HepG2 (cell line): ENCODE data around the gene NRG3. TPM values are rescaled to one million over a fixed set of nuclear protein-coding genes. Genes with fewer than 3 reads are reported as not detected.

Experiments used
- ATAC-seq: fragments of 200-7000 bp; cut with Tn5 transposase; 3 replicates; pipeline ENCODE4 v1.9.1; 2020; ENCODE audit warnings: mild to moderate bottlenecking, moderate library complexity
- BruUV-seq: library from RNA; stranded (reverse); fragments of 400-500 nt; replicated peaks from 2 replicates; lab custom pipeline; 2021; lab: Mats Ljungman, UMichigan
- CTCF ChIA-PET: fragments of 300-600 bp; formaldehyde crosslinking; extraction: SDS; loops from one replicate; lab custom pipeline; 2021; ENCODE audit warnings: low total read pairs, inconsistent platforms, low intra/inter-chr PET ratio; lab: Yijun Ruan, JAX
- POLR2A ChIA-PET: fragments of 350-600 bp; sonication (Branson Sonifier 250); formaldehyde crosslinking; loops from one replicate; lab custom pipeline; 2020; ENCODE audit warnings: antibody characterized with exemption, inconsistent platforms; lab: Yijun Ruan, JAX
- DNase-seq: peaks from one replicate; pipeline ENCODE4 v3.0.0-alpha.2; 2015; ENCODE audit warnings: low spot score
- FAIRE-seq: peaks from 3 replicates; lab custom pipeline; 2011; peaks lifted over from hg19 to GRCh38; lab: Jason Lieb, UNC
- H2AFZ ChIP-seq: one replicate; pipeline ENCODE4 v1.6.1; 2011; ENCODE audit warnings: low read length, inconsistent platforms
- H3K27ac ChIP-seq: fragments of 300-600 bp; 3 replicates; pipeline ENCODE4 v1.8.0; 2011; ENCODE audit warnings: mixed run types, mild to moderate bottlenecking, mixed read lengths, low read length, inconsistent platforms; ENCODE audit not compliant: insufficient read depth; ENCODE audit errors: extremely low read length
- H3K27me3 ChIP-seq, 2 experiments: fragments of 200-600 bp in 1 of 2; 2 replicates in 1 of 2; 3 replicates in 1 of 2; pipeline versions ENCODE4 v1.6.0 to v1.8.0; 2011; ENCODE audit warnings: low read length in 2 of 2, mild to moderate bottlenecking in 2 of 2, moderate library complexity in 2 of 2, inconsistent platforms in 1 of 2; ENCODE audit not compliant: insufficient read depth in 2 of 2, control insufficient read depth in 1 of 2
- H3K36me3 ChIP-seq, 2 experiments: fragments of 200-600 bp in 1 of 2; replicated peaks in 1 of 2; 2 replicates in 1 of 2; 3 replicates in 1 of 2; pipeline versions ENCODE4 v1.5.1 to v1.8.0; 2011; ENCODE audit warnings: low read length in 2 of 2, inconsistent platforms in 1 of 2; ENCODE audit not compliant: insufficient read depth in 2 of 2, control insufficient read depth in 1 of 2
- H3K4me1 ChIP-seq: 2 replicates; pipeline ENCODE4 v1.5.1; 2012; ENCODE audit warnings: low read length, inconsistent platforms; ENCODE audit not compliant: insufficient read depth
- H3K4me2 ChIP-seq: 2 replicates; pipeline ENCODE4 v1.6.0; 2011; ENCODE audit warnings: low read depth, low read length, inconsistent platforms
- H3K4me3 ChIP-seq, 3 experiments: fragments of 200-600 bp in 1 of 3; sonication (generic), shearing (Covaris generic) in 1 of 3; replicated peaks in 1 of 3; 2 replicates each; pipeline ENCODE4 v1.5.1; 2011 to 2016; ENCODE audit warnings: low read length in 3 of 3, inconsistent platforms in 2 of 3, low read depth in 2 of 3, mild to moderate bottlenecking in 2 of 3, control low read depth in 1 of 3, mixed read lengths in 1 of 3; ENCODE audit not compliant: insufficient read depth in 1 of 3
- H3K79me2 ChIP-seq: one replicate; pipeline ENCODE4 v1.6.1; 2011; ENCODE audit warnings: low read length, inconsistent platforms; ENCODE audit not compliant: insufficient read depth
- H3K9ac ChIP-seq: 2 replicates; pipeline ENCODE4 v1.6.0; 2011; ENCODE audit warnings: mild to moderate bottlenecking, low read depth, low read length, inconsistent platforms; ENCODE audit not compliant: insufficient read depth
- H3K9me3 ChIP-seq: 2 replicates; pipeline ENCODE4 v1.5.1; 2012; ENCODE audit warnings: mild to moderate bottlenecking, low read length
- H4K20me1 ChIP-seq: 2 replicates; pipeline ENCODE4 v1.6.0; 2011; ENCODE audit warnings: inconsistent platforms, mild to moderate bottlenecking, low read length, moderate library complexity; ENCODE audit not compliant: insufficient read depth
- ATM ChIP-seq: fragments of 450-650 bp; IDR thresholded peaks from 2 replicates; pipeline ENCODE4 v1.7.1; 2017; ENCODE audit warnings: mild to moderate bottlenecking, borderline replicate concordance
- MAFF ChIP-seq: IDR thresholded peaks from 2 replicates; pipeline ENCODE4 v1.6.1; 2011; ENCODE audit warnings: low read depth, low read length, improper control_type of control experiment
- MAFK ChIP-seq, 2 experiments: IDR thresholded peaks in 1 of 2; conservative IDR thresholded peaks in 1 of 2; 2 replicates each; pipeline ENCODE4 v1.6.1; 2011; ENCODE audit warnings: improper control_type of control experiment in 2 of 2, low read length in 2 of 2
- RFX5 ChIP-seq: IDR thresholded peaks from 2 replicates; pipeline ENCODE4 v1.6.1; 2011; ENCODE audit warnings: low read depth, low read length, improper control_type of control experiment
- SRSF1 ChIP-seq: fragments of 200-400 bp; formaldehyde crosslinking; optimal IDR thresholded peaks from 2 replicates; pipeline ENCODE3; 2017; ENCODE audit warnings: mild to moderate bottlenecking, low read depth, low read length, moderate library complexity
- ZFP37 ChIP-seq: sonication (generic); formaldehyde crosslinking; IDR thresholded peaks from 2 replicates; pipeline ENCODE4 v1.4.0; 2020; ENCODE audit warnings: missing genetic modification reagents, borderline replicate concordance
- ZNF101 ChIP-seq: sonication (generic); formaldehyde crosslinking; IDR thresholded peaks from 2 replicates; pipeline ENCODE4 v1.4.0; 2020; ENCODE audit warnings: mild to moderate bottlenecking, low read depth, missing genetic modification reagents, borderline replicate concordance
- ZNF224 ChIP-seq: sonication (generic); formaldehyde crosslinking; IDR thresholded peaks from 2 replicates; pipeline ENCODE4 v1.5.0; 2020; ENCODE audit warnings: mild to moderate bottlenecking, missing genetic modification reagents
- ZNF432 ChIP-seq: sonication (generic); formaldehyde crosslinking; IDR thresholded peaks from 2 replicates; pipeline ENCODE4 v1.5.0; 2020; ENCODE audit warnings: missing genetic modification reagents, mild to moderate bottlenecking, borderline replicate concordance
- WGBS: methylation state at CpG from one replicate; pipeline ENCODE4 v1.1.6; 2017; ENCODE audit warnings: low lambda C conversion rate; 5-methylcytosine and 5-hydroxymethylcytosine counted together
- in situ Hi-C: cut with HindIII; loops from 2 replicates; pipeline ENCODE4 v1.10.0; 2017; ENCODE audit warnings: low pct_unique_long_range_greater_than_20kb; ENCODE audit not compliant: extremely low pct_ligation_motif_present
- intact Hi-C: fragments of 100-400 bp; cut with micrococcal nuclease; formaldehyde crosslinking; loops from one replicate; pipeline ENCODE4 v1.10.0; 2022; ENCODE audit not compliant: unreplicated experiment
- polyA plus RNA-seq, 8 experiments: library from polyadenylated mRNA; depleted of rRNA in 3 of 8; stranded (reverse) in 7 of 8; unstranded in 1 of 8; fragments of >200 nt; fragmentation: Illumina TruSeq in 4 of 8; extraction: Trizol in 4 of 8; gene quantifications; 2 replicates each; pipeline versions ENCODE4 v1.2.1 to v1.2.3, GENCODE V29; 2011 to 2016; ENCODE audit warnings: low read depth in 4 of 8, missing spikeins in 1 of 8, mixed read lengths in 1 of 8; ENCODE audit not compliant: insufficient read depth in 1 of 8
- total RNA-seq, 5 experiments: library from RNA; depleted of rRNA; stranded (reverse); fragments of >200 nt; fragmentation: Illumina TruSeq; extraction: Trizol; gene quantifications; 2 replicates each; pipeline ENCODE4 v1.2.3, GENCODE V29; 2016; ENCODE audit warnings: low read depth in 1 of 5
- TF ChIP-seq, protein P1 (sequence below): sonication (generic); formaldehyde crosslinking; IDR thresholded peaks from 2 replicates; pipeline ENCODE4 v1.5.0; 2020; ENCODE audit warnings: missing genetic modification reagents
- TF ChIP-seq, protein P2 (sequence below): sonication (generic); formaldehyde crosslinking; IDR thresholded peaks from 2 replicates; pipeline ENCODE4 v1.8.0; 2022; ENCODE audit warnings: mild to moderate bottlenecking, missing genetic modification reagents, moderate library complexity
- TF ChIP-seq, protein P3 (sequence below): sonication (generic); formaldehyde crosslinking; IDR thresholded peaks from 2 replicates; pipeline ENCODE4 v1.9.0; 2021; ENCODE audit warnings: missing genetic modification reagents, borderline replicate concordance
- TF ChIP-seq, protein P4 (sequence below): sonication (generic); formaldehyde crosslinking; conservative IDR thresholded peaks from 2 replicates; pipeline ENCODE4 v1.8.0; 2022; ENCODE audit warnings: mild to moderate bottlenecking, moderate library complexity, missing genetic modification reagents

The NRG3 gene
- total and polyA plus RNA-seq, 2 of the 13 experiments (the other 11 are each of a cell fraction or from before 2014, with no cell fraction given) = not detected

DNA sequence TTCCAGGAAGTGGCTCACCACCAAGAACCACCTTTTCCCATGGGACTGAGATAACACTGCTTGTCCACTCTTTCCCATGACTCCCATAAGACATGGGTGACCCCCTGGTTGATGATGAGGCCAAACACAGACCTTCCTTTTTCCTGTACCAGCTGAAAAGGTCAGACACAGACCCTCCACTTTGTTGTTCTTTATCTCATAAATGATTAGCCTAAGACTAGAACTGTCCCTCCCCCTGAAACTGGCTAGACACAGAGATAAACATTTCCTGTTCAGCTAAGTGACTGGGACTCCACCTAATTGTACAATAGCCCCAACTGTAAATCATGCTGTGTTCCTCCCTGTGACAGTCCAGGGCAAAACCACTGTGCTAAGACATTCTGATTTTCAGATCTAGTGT, 8.2 kb upstream of the NRG3 start:
- H3K4me1 ChIP-seq = no peaks in the 10 kb centered on the region
- H3K4me3 ChIP-seq = no peak overlapping the region
- no peak overlapping the region for H3K27ac ChIP-seq
- BruUV-seq = no TSS peak
- in situ Hi-C loops = no loop called here
- H3K79me2 ChIP-seq = no peaks in the 10 kb centered on the region
- no peaks in the 10 kb centered on the region for H4K20me1 ChIP-seq
- POLR2A ChIA-PET = no interaction called here
- H3K27me3 ChIP-seq = no peaks in the 10 kb centered on the region
- H3K36me3 ChIP-seq = no peaks in the 10 kb centered on the region
- FAIRE-seq = no peak
- intact Hi-C loops = no loop called here
- TF ChIP-seq, protein P1, sequence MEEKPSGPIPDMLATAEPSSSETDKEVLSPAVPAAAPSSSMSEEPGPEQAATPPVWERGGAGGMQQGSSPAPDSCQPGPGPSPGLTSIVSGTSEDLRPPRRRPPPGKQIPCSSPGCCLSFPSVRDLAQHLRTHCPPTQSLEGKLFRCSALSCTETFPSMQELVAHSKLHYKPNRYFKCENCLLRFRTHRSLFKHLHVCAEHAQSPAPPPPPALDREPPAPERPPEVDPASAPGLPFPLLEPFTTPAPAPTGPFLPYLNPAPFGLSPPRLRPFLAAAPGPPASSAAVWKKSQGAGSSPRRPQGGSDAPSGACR (CRISPR knock-in tag) = no peak
- TF ChIP-seq SRSF1 = no peak
- TF ChIP-seq ZNF101 (CRISPR knock-in tag) = no peak
- TF ChIP-seq ZNF432 = no peak
- TF ChIP-seq, protein P2, sequence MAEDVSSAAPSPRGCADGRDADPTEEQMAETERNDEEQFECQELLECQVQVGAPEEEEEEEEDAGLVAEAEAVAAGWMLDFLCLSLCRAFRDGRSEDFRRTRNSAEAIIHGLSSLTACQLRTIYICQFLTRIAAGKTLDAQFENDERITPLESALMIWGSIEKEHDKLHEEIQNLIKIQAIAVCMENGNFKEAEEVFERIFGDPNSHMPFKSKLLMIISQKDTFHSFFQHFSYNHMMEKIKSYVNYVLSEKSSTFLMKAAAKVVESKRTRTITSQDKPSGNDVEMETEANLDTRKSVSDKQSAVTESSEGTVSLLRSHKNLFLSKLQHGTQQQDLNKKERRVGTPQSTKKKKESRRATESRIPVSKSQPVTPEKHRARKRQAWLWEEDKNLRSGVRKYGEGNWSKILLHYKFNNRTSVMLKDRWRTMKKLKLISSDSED (CRISPR knock-in tag) = no peak
- TF ChIP-seq, all 625 proteins: peak for 0
- no peak for ATAC-seq
- no peak for DNase-seq
- CTCF ChIA-PET = no interaction called here
- Histone ChIP-seq H3K4me2 (no peak overlapping the region), H2AFZ (no peak overlapping the region), H3K9me3 (peaks cover 59% of the 10 kb centered on the region), H3K9ac (no peak overlapping the region)

DNA sequence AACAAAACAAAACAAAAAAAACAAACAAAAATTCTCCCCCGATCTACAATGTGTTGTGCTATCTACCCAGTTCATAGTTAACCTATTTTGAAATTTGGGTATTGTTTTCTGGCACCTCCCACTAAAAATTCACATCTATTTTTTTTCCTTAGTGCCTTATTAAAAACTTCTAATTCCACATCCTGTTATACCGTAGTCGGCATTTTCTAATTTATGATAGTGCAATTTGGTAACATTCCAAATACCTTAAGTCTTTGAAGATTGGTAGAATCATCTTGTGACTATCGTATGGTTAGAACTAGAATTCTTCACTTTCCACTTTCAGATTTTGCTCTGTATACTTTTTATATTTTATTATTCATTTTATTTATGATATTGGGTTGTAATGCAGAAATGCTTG, 4.5 kb upstream of the NRG3 start:
- ATAC-seq = no peak
- no peak overlapping the region for H3K4me3 ChIP-seq
- H3K36me3 ChIP-seq = no peaks in the 10 kb centered on the region
- H4K20me1 ChIP-seq = no peaks in the 10 kb centered on the region
- H2AFZ ChIP-seq = no peak overlapping the region
- BruUV-seq = no TSS peak
- ChIA-PET CTCF (no interaction called here), POLR2A (no interaction called here)
- no peak overlapping the region for H3K4me2 ChIP-seq
- no peak for FAIRE-seq
- no peak overlapping the region for H3K27ac ChIP-seq
- DNase-seq = no peak
- no peaks in the 10 kb centered on the region for H3K27me3 ChIP-seq
- H3K9ac ChIP-seq = no peak overlapping the region
- 22% methylated on average over 4 of the region's 4 CpGs for WGBS
- no peaks in the 10 kb centered on the region for H3K4me1 ChIP-seq
- intact Hi-C loops (no loop called here), in situ Hi-C loops (no loop called here)
- H3K79me2 ChIP-seq = no peaks in the 10 kb centered on the region
- H3K9me3 ChIP-seq = peaks cover 36% of the 10 kb centered on the region
- no peak for TF ChIP-seq ATM
- TF ChIP-seq, protein P3, sequence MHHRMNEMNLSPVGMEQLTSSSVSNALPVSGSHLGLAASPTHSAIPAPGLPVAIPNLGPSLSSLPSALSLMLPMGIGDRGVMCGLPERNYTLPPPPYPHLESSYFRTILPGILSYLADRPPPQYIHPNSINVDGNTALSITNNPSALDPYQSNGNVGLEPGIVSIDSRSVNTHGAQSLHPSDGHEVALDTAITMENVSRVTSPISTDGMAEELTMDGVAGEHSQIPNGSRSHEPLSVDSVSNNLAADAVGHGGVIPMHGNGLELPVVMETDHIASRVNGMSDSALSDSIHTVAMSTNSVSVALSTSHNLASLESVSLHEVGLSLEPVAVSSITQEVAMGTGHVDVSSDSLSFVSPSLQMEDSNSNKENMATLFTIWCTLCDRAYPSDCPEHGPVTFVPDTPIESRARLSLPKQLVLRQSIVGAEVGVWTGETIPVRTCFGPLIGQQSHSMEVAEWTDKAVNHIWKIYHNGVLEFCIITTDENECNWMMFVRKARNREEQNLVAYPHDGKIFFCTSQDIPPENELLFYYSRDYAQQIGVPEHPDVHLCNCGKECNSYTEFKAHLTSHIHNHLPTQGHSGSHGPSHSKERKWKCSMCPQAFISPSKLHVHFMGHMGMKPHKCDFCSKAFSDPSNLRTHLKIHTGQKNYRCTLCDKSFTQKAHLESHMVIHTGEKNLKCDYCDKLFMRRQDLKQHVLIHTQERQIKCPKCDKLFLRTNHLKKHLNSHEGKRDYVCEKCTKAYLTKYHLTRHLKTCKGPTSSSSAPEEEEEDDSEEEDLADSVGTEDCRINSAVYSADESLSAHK = no peak
- 0 out of 2 replicates have a peak, but pooled peaks have one; percentile 26 for TF ChIP-seq MAFF
- TF ChIP-seq ZFP37 = no peak
- no peak for TF ChIP-seq ZNF224 (CRISPR knock-in tag)
- no peak for TF ChIP-seq RFX5
- TF ChIP-seq, protein P4, sequence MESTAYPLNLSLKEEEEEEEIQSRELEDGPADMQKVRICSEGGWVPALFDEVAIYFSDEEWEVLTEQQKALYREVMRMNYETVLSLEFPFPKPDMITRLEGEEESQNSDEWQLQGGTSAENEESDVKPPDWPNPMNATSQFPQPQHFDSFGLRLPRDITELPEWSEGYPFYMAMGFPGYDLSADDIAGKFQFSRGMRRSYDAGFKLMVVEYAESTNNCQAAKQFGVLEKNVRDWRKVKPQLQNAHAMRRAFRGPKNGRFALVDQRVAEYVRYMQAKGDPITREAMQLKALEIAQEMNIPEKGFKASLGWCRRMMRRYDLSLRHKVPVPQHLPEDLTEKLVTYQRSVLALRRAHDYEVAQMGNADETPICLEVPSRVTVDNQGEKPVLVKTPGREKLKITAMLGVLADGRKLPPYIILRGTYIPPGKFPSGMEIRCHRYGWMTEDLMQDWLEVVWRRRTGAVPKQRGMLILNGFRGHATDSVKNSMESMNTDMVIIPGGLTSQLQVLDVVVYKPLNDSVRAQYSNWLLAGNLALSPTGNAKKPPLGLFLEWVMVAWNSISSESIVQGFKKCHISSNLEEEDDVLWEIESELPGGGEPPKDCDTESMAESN = no peak
- TF ChIP-seq MAFK (conservative IDR thresholded peaks at IDR 0.05 in 1 of 2, IDR thresholded peaks at IDR 0.05 in 1 of 2; ENCODE audit: low read length in 2 of 2) = peak; percentile 14 to 66; a peak in 3 of 4 replicates
